WTC11 (cell line): Measurements from ENCODE around the gene RHOA.

Experiments
- ETV6 ChIP-seq: sonication (generic); formaldehyde crosslinking; IDR thresholded peaks from 2 replicates; pipeline ENCODE4 v1.8.1; 2022; ENCODE audit warnings: mild to moderate bottlenecking, missing genetic modification reagents
- HMGA2 ChIP-seq: fragments of 250-450 bp; sonication (Bioruptor Pico); IDR thresholded peaks from 2 replicates; pipeline ENCODE4 v1.4.0; 2021; ENCODE audit warnings: mild to moderate bottlenecking, moderate library complexity
- TF ChIP-seq, protein P1 (sequence below): sonication (generic); formaldehyde crosslinking; IDR thresholded peaks from 2 replicates; pipeline ENCODE4 v1.8.1; 2023; ENCODE audit warnings: mild to moderate bottlenecking, missing genetic modification reagents, moderate library complexity

DNA sequence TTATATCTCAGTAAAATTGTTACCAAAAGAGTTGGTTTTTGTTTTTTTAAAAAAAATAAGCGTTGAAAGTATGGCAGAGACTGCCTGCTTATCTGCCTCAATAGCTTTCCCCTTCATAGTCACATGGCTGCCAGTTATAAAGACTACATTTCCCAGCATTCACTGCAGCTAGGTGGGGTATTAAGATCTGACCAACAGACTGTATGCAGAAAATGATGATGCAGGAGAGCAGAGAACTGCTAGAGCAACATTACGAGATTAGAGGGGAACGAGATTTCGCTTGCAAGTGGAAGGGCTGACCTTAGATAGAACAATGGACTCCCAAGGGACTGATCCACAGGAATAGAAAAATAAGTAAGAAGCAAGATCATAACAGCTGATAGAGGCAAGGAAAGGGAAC is 14.3 kb downstream of the RHOA start:
- TF ChIP-seq HMGA2 (CRISPR knock-in tag) (no peak), ETV6 (CRISPR knock-in tag) (no peak)
- TF ChIP-seq, protein P1, sequence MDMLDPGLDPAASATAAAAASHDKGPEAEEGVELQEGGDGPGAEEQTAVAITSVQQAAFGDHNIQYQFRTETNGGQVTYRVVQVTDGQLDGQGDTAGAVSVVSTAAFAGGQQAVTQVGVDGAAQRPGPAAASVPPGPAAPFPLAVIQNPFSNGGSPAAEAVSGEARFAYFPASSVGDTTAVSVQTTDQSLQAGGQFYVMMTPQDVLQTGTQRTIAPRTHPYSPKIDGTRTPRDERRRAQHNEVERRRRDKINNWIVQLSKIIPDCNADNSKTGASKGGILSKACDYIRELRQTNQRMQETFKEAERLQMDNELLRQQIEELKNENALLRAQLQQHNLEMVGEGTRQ (CRISPR knock-in tag): peak; percentile 55; the same call in 1 of the 2 replicates
